Natural killer cell (primary cell): ENCODE data around the gene TPO. TPM values are rescaled to one million over a fixed set of nuclear protein-coding genes. Genes with fewer than 3 reads are reported as not detected.

Source experiments
- ATAC-seq, 3 donors: fragments of 150-1000 bp in 2 of 3; fragments of 200-7000 bp in 1 of 3; cut with Tn5 transposase; 1 replicate in 1 of 3; 2 replicates in 2 of 3; pipeline ENCODE4 v1.10.0; 2021; ENCODE audit warnings: mild to moderate bottlenecking in 2 of 3, moderate library complexity in 2 of 3
- DNase-seq, 2 donors: peaks; one replicate each; pipeline versions ENCODE4 v3.0.0 to v3.0.0-alpha.2; 2013 to 2021; ENCODE audit warnings: mixed read lengths in 1 of 2
- H3K27ac ChIP-seq: one replicate; pipeline ENCODE4 v1.5.1; 2013; ENCODE audit warnings: mild to moderate bottlenecking, low read length
- H3K27me3 ChIP-seq: one replicate; pipeline ENCODE4 v1.6.1; 2013; ENCODE audit warnings: low read length; ENCODE audit not compliant: control insufficient read depth, insufficient read depth
- H3K36me3 ChIP-seq: one replicate; pipeline ENCODE4 v1.6.1; 2013; ENCODE audit warnings: low read length; ENCODE audit not compliant: control insufficient read depth, insufficient read depth
- H3K4me1 ChIP-seq: one replicate; pipeline ENCODE4 v1.6.1; 2013; ENCODE audit warnings: low read length; ENCODE audit not compliant: control insufficient read depth, insufficient read depth
- H3K4me3 ChIP-seq: one replicate; pipeline ENCODE4 v1.5.1; 2013; ENCODE audit warnings: low read length
- H3K9me3 ChIP-seq: one replicate; pipeline ENCODE4 v1.6.1; 2013; ENCODE audit warnings: low read length; ENCODE audit not compliant: control insufficient read depth, insufficient read depth
- H3K27ac Mint-ChIP-seq, 2 donors: one replicate each; pipeline ENCODE4 v1.8.0; 2022; ENCODE audit warnings: mild to moderate bottlenecking in 2 of 2, mixed read lengths in 2 of 2, moderate library complexity in 1 of 2
- H3K27me3 Mint-ChIP-seq, 2 donors: one replicate each; pipeline ENCODE4 v1.8.0; 2022; ENCODE audit warnings: low read depth in 2 of 2, mixed read lengths in 2 of 2
- H3K36me3 Mint-ChIP-seq: one replicate; pipeline ENCODE4 v1.8.0; 2022; ENCODE audit warnings: mixed read lengths
- H3K4me1 Mint-ChIP-seq, 2 donors: one replicate each; pipeline ENCODE4 v1.8.0; 2022; ENCODE audit warnings: mixed read lengths in 2 of 2
- H3K4me3 Mint-ChIP-seq: one replicate; pipeline ENCODE4 v1.8.0; 2022; ENCODE audit warnings: mild to moderate bottlenecking, moderate library complexity, mixed read lengths
- H3K9me3 Mint-ChIP-seq, 2 donors: one replicate each; pipeline ENCODE4 v1.8.0; 2022; ENCODE audit warnings: mixed read lengths in 2 of 2
- CTCF ChIP-seq: fragments of 200-600 bp; IDR thresholded peaks from one replicate; pipeline ENCODE4 v1.8.0; 2022; ENCODE audit warnings: antibody characterized with exemption
- WGBS: methylation state at CpG from one replicate; pipeline ENCODE4 v1.1.7; 2013; ENCODE audit warnings: missing lambda C conversion rate; ENCODE audit not compliant: insufficient coverage; 5-methylcytosine and 5-hydroxymethylcytosine counted together
- intact Hi-C: fragments of 100-400 bp; cut with micrococcal nuclease; formaldehyde crosslinking; loops from one replicate; pipeline ENCODE4 v1.14.2; 2022
- total RNA-seq, 4 donors: library from RNA; stranded (reverse); fragments of 120-200 nt in 1 of 4; gene quantifications; one replicate each; pipeline versions ENCODE4 v1.2.3 to v1.2.4, GENCODE V29; 2013 to 2022

Gene TPO
- total RNA-seq, 3 donors from 2014 or later (not counting 1 experiment from before 2014, with no cell fraction given) = not detected

- no peak overlapping the region for H3K4me3 ChIP-seq
- DNase-seq (no peak), ATAC-seq (no peak)
- Mint-ChIP-seq H3K9me3 (no peaks in the 10 kb centered on the region), H3K4me3 (no peak overlapping the region), H3K27ac (no peak overlapping the region), H3K36me3 (no peaks in the 10 kb centered on the region), H3K27me3 (peaks cover 0 to 21% of the 10 kb centered on the region in 2 donors), H3K4me1 (no peaks in the 10 kb centered on the region)
- H3K9me3 ChIP-seq = no peaks in the 10 kb centered on the region
- no peaks in the 10 kb centered on the region for H3K4me1 ChIP-seq
- intact Hi-C loops = no loop called here
- H3K36me3 ChIP-seq = no peaks in the 10 kb centered on the region
- H3K27ac ChIP-seq = no peak overlapping the region
- TF ChIP-seq CTCF = no peak
- no peaks in the 10 kb centered on the region for H3K27me3 ChIP-seq
- 89% methylated on average over 9 of the region's 9 CpGs for WGBS
Observed at GRCh38 chr2:1472350-1472749, 59.1 kb downstream of the TPO start.

GRCh38 chr2:1476617-1477195 lies 63.4 kb downstream of the TPO start:
- no peak for ATAC-seq
- Histone ChIP-seq H3K27me3 (no peaks in the 10 kb centered on the region), H3K4me1 (no peaks in the 10 kb centered on the region), H3K36me3 (no peaks in the 10 kb centered on the region), H3K9me3 (no peaks in the 10 kb centered on the region), H3K4me3 (no peak overlapping the region), H3K27ac (no peak overlapping the region)
- no peaks in the 10 kb centered on the region for H3K4me1 Mint-ChIP-seq
- intact Hi-C loops = no loop called here
- H3K27ac Mint-ChIP-seq = no peak overlapping the region
- no peak for TF ChIP-seq CTCF
- H3K9me3 Mint-ChIP-seq = no peaks in the 10 kb centered on the region
- no peaks in the 10 kb centered on the region for H3K36me3 Mint-ChIP-seq
- no peak for DNase-seq
- WGBS = 87% methylated on average over 30 of the region's 30 CpGs
- no peak overlapping the region for H3K4me3 Mint-ChIP-seq
- H3K27me3 Mint-ChIP-seq = peaks cover 0 to 14% of the 10 kb centered on the region in 2 donors

- TF ChIP-seq CTCF = no peak
- H3K27ac Mint-ChIP-seq = no peak overlapping the region
- H3K36me3 Mint-ChIP-seq = no peaks in the 10 kb centered on the region
- intact Hi-C loops = no loop called here
- no peaks in the 10 kb centered on the region for H3K4me1 Mint-ChIP-seq
- no peaks in the 10 kb centered on the region for H3K36me3 ChIP-seq
- ATAC-seq = no peak
- no peak overlapping the region for H3K4me3 ChIP-seq
- no peaks in the 10 kb centered on the region for H3K9me3 Mint-ChIP-seq
- H3K4me3 Mint-ChIP-seq = no peak overlapping the region
- no peak overlapping the region for H3K27ac ChIP-seq
- no peaks in the 10 kb centered on the region for H3K9me3 ChIP-seq
- H3K27me3 Mint-ChIP-seq = peaks cover 0 to 8% of the 10 kb centered on the region in 2 donors
- H3K27me3 ChIP-seq = no peaks in the 10 kb centered on the region
- no peaks in the 10 kb centered on the region for H3K4me1 ChIP-seq
- 76% methylated on average over 74 of the region's 76 CpGs for WGBS
- no peak for DNase-seq
Observed at GRCh38 chr2:1477196-1478040, 64.2 kb downstream of the TPO start.
